GM12892 (cell line): ENCODE results near the gene PREX1.

Experiments used
- POLR2A ChIP-seq: IDR thresholded peaks from 2 replicates; pipeline ENCODE4 v1.6.1; 2011; ENCODE audit warnings: low read depth, low read length, control low read depth
- POLR2AphosphoS5 ChIP-seq: IDR thresholded peaks from 2 replicates; pipeline ENCODE4 v1.6.1; 2011; ENCODE audit warnings: low read depth, low read length, control low read depth
- TAF1 ChIP-seq: IDR thresholded peaks from 2 replicates; pipeline ENCODE4 v1.6.1; 2011; ENCODE audit warnings: low read depth, mild to moderate bottlenecking, control low read depth, low read length, borderline replicate concordance

- TF ChIP-seq POLR2AphosphoS5 (no peak), TAF1 (no peak), POLR2A (no peak)
Measured at GRCh38 chr20:48600470-48600945, 227.3 kb downstream of the PREX1 start.
